NCI-H526 (cell line): ENCODE data around the gene AKR1B15.
A peak's percentile ranks its signal among the peaks of the same experiment; 100 is the strongest.

Source experiments
- DNase-seq, 2 experiments: peaks; one replicate each; lab custom pipeline; 2025; lab: John Stamatoyannopoulos, UW

The AKR1B15 gene

DNA sequence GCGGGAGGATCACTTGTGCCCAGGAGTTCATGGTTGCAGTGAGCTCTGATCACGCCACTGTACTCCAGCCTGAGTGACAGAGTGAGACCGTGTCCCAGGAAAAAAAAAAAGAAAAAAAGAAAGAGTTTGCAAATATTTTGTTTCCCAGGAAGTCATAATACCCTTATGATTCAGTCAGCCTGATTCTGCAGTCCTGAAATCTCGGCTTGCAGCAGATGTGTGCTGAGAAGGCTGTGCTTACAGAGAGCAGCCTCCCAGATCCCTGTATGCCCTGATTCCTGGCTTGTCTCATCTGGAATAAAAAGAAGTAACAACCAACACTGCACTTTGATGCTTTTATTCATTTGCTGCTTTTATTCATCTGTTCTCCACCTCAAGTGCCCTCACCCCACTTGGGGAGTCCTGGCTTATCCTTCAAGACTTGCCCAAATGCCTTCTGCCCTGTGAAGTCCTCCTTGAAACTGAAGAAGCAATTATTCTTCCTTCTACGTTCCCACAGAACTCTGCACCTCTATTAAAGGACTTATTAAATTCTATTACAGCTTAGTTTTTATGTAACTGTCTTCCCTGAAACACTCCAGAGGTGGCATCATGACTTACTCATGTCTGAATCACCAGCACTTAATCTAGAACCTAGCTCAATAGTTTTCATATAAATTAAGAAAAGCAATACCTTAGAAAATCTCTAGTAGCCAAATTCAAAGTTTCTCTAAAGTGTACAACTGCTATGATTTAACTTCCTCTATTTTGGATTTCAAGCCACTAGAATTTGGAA, 70.0 kb downstream of the AKR1B15 start:
- no peak for DNase-seq

DNA sequence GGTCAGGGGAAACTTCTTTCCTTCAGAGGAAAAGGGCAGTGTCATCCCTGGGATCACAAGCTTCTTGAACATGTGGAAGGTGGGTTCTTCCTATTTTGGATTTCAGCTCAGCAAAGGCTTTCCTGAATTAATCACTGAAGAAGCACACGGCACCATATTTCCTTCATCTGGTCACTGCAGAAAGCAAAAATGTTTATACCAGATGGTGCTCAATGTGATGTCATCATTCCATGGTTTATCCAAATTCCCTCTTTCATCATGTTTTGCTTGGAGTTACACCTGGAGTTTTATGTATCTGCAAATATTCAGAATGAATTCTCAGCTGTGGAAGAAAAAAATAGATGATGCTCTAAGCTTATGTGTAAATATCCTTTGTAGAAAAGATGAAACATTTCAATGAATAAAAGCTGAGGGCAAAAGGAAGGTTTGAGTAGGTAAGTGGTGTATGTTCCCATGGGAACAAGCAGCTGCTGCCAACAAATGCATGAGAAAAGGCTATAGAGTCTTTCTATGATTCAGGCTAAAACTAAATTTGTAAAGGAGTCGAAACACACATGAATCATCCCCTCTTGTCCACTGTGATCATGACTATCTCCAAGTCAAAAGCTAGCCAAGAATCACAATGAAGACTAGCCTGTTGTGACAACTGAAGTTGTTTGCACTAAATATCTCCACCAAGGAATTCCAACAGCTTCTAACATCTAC, 70.9 kb downstream of the AKR1B15 start:
- no peak for DNase-seq

DNA sequence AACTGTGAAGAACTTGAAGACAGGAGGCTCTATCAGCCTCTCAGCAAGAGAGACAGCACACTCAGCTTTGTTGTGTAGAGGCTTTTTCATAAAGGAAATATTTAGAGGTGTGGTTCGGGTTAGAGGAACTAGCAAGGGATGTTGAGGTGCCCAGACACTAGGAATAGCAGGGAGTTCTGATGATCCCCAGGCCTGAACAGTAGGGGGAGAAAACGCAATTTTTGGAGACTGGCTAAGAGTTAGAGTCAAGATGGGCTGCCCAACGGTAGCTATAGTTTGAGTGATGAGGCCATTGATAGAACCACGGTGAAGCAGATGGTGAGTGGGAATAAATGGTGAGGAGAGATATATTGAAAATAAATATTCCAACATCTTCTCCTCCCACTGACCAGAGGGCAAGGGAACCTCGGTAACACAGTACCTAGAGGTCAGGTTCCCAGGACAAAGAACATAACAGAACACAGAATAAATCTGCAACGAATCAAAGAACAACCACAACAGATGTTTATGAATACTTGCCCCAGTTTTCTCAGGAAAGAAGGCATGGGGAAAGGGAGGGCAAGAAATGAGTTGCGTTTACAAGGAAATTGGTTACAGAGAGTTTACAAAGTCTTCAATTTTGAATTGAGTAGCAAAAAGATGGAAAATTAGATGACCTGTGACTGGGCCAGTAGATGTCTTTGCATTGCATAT, 73.5 kb downstream of the AKR1B15 start:
- DNase-seq, result no peak

DNA sequence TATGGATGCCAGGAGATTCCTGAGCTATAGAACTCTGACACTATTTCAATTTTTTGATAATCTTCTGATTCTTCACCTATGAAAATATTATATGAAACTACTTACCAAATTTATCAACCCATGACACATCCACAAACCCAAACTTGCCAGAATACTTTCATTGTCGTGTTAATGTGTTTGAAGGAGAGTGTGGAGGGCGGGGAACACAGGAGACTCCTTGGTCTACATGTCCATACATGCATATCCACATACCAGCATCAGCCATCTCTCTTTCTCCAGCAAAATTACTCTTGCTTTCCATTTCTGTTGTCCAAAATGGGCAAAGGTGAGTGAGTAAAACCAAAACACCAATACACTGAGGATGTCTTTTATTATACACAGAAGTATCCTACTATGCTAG, 74.3 kb downstream of the AKR1B15 start:
- DNase-seq, result no peak

DNA sequence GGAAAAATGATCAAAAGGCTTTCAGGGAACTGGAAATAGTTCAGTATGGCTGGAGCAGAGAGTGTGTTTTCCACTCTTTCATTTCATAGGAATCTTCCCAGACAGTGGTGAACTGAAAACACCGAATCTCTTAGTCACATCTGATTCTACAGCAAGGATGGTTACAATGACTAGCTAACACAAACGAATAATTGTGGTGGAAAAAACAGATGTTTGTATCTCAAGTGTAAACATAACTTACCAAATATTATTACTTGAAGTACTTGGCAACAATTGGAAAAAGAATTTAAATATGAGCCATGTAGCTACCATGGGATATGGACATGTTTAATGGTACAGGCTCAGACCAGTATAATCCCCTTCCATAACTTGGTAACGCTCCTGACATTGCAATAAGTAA, 76.6 kb downstream of the AKR1B15 start:
- DNase-seq, result no peak

DNA sequence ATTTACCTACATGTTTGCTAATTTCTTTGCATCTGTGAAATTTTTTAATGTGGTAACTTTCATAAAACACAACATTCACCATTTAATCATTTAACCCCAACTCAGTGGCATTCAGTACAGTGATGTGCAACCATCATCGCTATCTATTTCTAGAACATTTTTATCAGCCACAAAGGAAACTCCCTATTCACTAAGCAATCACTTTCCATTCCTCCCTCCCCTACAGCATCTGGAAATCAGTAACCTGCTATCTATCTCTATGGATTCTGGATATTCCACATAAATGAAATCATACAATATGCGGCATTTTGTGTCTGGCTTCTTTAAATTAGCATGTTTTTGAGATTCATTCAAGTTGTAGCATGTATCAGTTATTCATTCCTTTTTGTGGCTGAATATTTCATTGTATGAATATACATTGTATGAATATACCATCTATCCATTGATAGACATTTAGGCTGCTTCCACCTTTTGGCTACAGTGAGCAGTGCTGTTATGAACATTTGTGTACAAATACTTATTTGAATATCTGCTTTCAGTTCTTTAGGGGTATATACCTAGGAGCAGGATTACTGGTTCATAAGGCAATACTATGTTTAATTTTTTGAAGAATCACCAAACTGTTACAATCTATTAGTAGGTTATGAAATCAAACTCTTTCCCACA, 78.3 kb downstream of the AKR1B15 start:
- DNase-seq, result peak in 1 of 2 experiments; percentile 14

DNA sequence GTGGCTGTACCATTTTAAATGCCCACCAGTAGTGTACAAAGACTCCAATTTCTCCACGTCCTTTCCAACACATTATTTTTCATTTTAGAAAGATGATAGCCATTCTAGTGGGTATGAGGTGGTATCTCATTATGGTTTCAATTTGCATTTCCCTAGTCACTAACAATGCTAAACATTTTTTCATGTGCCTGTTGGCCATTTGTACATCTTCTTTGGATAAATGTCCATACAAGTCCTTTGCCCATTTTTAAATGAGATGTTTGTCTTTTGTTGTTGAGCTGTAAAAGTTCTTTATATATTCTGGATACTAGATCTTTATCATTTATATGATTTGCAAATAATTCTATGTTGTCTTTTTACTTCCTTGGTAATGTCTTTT, 78.9 kb downstream of the AKR1B15 start:
- DNase-seq, result peak in 1 of 2 experiments; percentile 20

DNA sequence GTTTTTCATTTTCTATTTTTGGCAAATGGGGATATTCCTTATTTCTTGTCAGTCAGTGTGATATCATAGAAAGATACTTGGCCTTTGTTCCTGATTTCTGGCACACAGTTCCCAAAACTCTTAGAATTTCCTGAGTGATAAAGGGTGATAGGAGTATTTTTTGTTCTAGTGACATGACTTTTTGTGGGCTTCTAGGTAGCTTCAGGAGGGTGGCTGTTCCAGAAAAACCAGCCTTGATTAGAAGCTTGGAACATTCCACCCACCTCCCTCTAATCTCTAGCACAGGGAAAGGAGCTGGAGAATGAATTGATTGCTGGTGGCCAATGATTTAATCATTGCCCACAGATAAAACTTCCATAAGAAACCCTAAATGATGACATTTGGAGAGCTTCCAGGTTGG, 80.5 kb downstream of the AKR1B15 start:
- DNase-seq, result no peak
